HG03521 (cell line): ENCODE results near the gene CNPY1.

Experiments used
- ATAC-seq: cut with Tn5 transposase; IDR thresholded peaks from one replicate; pipeline ENCODE4 v1.9.1; 2021; ENCODE audit warnings: mild to moderate bottlenecking, moderate library complexity; ENCODE audit not compliant: unreplicated experiment

CNPY1 gene

DNA sequence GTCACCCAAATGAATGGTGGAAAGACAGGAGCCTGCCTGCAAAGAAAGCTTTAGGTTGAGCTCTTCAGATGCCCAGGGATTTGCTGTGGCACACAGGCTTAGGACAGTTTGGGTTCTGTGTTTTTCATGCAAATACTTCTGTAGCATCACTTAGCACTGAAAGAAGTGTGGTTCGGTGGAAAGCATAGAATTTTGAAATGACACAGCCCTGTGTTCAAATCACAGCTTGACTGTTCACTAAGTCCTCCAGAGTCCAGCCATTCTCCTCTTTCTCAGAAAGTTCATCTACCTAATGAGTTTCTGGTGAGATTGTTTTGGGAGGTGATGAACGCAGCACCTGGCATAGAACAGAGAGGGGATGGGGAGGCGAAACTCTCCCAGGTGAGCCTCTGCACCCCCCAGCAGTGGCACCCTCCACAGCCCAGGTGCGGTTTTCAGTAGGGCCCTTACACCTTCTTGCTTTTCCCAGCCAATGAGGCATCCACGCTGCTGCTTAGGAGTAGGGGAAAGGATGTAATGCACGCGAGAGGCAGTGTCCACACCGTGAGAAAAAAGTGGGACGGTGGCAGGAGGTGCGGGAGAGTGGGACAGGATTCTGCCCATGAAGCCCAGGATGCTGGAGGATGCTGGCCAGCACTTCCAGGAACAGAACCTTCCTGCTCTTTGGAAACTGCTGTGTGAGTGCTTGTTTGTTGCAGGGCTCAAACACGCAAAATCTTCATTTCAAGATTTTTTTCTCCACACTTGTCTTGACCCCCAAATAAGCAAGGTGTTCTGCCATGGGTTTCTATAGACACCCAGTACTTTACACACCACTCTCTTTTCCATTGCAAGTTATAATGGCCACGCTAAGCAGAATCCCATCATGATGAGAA is 76.8 kb downstream of the CNPY1 start:
- ATAC-seq = no peak

DNA sequence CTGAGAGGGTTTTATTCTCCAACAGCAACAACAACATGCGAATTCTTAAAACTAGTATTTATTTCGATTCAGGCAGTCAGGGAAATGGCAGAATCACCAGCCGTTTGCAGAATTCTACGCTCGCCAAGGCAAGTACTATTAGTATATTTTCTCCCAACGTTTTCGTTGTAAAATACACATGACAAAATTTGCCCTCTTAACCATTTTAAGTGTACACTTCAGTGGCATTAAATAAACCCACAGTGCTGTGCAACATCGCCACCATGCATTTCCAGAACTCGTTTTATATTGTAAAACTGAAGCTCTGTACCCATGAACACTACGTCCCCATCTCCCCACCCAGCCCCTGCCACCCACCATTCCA is 77.6 kb downstream of the CNPY1 start:
- ATAC-seq = no peak

DNA sequence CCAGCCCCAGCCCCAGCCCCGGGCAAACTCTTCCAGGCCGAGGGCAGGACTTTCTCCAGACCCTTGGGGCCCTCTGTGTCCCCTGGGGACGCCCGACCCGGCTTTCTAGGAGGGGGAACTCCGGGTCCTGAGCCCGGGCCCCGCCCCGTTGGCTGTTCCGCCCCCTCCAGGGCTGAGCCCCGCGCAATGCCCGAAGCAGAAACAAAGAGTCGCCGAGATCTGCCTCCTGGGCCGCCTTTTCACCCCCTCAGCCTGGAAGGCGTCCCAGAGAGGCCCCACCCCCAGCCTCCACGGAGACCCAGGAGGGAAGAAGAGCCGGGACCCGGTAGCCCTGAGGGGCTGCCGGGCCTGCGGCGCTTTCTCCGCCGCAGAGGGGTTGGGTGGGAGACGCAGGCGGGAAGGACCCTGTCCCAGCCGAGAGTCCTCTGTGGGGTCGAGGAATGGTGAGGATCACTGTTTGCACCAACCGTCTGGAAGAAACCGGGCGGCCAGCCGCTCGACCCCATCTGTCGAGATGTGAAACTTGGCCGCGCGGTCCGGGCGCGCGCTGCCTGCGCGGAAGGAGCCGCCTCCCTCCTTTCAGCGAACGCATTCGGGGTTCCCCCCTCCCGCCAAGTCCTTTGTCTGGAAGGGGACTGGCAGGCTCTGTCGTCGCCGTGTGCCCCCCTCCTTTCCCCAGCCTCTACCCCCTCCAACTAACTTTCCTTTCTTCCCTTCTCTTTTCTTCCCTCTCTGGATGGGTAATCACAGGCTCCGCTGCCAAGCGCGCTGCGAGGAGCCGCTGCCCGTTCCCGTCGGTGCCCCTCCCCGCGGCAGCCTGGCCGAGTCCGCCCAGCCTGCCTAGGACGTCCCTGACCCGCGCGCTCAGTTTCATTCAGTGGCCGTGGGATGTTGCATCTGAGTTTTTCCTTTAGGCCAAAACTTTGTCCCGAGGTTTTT is 78.2 kb downstream of the CNPY1 start:
- no peak for ATAC-seq

DNA sequence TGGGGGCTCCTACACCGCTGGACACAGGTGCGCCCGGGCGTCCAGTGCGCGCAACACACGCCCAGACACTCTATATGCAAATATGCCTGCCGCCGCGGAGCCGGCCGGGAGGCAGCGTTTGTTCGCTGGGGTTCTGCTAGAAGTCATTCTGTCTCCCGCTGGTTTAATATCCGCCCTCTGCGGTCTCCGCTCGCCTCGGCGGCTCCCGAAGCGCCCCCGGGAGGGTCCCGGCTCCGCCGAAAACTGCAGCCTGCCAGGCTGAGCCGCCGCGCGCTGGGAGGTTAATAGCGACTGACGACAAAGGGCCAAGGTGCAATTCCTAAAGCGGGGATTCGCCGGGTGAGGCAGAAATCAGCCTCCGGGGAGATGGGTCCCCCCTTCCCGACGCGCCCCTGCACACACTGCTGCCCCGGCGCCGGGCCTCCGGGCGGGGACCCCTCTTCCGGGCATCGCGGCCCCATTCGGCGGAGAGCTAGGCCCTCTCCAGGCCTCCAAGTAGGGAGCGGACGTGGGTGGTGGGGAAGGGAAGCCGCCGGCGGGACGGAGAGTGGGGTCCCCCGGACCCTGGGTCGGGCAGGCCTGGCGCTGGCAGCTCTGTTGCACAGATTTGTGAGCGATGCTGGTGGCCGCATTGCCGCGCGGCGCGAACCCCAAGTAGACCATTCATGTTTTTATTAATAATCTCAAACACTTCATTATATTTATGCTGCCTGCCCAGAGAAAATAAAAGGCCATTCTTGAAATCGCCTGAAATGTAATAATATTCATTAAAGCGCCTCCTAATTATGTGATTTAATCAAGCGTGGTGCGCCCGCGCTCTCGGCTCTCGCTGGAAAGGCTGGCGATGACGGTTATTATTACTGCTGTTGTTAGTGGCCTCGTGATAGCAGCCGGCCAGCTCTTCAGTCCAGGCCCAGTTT is 79.3 kb downstream of the CNPY1 start:
- ATAC-seq = peak; percentile 55

DNA sequence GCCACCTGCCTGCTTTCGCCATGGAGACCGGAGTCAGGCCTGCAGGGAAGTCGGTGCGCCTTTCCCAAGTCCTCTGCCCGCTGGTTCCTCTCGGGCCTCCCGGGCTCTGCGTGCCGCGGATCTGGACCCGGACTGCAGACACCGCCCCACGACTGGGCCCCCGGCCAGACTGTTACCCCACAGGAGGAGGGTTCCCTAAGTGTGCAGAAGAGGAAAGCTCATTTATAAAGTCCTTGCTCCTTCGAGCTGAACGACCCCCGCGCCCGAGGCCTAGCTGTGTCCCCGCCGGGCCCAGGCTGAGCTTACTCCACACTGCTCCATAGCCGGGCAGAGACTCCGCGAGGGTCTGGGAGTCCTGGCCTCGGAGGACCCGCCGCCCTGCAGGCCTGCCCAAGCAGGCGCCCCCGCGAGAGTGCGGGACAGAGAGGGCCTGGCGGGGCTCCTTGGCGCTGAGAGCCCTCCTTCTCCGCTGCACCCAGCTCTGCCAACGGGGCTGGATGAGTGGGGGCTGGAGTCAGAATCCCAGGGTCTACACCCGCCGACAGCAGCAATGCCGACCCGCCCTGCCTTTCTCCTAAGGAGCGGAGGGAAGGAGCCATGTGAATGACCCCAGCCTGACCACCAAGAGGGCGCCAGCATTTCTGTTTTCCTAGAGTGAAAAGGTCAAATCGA is 80.1 kb downstream of the CNPY1 start:
- no peak for ATAC-seq

DNA sequence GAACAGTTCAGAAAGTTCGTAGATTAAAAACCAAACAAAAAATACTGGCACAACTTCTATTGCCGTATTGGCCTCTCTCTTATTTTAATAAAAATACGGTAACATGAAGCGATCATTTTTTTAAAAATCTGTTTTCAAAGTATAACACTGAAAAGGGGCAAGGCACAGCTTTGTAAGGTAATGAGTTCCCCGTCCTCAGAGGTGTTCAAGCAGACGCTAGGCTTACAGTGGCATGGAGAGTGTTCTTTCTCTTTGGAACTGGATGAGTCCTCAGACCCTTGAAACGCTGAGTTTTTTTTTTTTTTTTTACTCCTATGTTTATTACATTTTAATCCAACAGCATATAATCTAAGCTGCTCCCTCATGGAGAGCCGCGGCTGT is 80.6 kb downstream of the CNPY1 start:
- ATAC-seq = no peak

DNA sequence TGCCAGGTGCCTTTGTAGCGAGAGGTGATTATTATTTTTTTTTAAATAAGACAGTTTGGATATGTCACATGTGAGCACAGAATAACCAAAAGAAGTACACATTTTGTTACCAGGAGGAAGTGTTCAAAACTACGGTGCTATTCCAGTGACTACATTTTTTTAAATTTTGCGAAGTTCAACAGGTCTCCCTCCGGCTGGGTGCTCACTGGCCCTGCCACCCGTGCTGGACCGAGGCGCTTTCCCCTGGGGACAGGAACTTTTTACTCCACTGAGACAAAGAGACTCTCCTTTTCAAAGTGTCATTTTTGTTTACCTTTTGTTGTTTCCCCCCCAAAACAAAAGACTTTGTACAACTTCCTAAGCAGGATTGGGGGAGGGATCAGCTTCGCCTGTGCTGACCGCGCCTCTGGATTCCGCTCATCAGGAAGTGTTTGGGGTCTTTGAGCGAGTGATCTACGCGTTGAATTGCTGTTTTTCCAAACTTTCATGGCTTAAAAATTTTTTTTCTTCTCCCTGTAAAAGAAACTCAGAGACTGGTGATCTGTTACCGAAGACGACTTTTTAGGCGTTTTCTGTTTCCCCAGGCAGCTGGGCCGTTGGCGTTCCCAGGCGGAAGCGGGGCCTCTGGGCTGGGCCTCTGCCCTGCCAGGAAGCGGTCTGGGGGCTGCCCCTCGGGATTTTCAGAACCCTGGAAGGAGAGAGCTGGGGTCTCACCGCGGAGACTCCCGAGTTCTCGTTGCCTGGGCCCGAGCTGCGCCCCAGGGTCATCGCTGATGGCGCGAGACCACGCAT is 81.2 kb downstream of the CNPY1 start:
- ATAC-seq = no peak

DNA sequence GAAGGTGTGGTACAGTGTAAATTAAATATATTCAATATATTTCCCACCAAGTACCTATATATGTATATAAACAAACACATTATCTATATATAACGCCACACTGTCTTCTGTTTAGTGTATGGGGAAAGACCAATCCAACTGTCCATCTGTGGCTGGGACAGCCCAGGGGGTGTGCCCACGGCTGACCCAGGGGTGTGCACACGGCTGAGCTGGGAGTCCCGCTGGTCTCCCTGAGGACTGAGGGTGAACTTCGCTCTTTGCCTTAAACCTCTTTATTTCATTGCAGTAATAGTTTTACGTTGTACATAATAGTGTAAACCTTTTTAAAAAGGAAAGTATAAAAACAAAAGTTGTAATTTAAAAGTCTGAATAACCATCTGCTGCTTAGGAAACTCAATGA is 82.2 kb downstream of the CNPY1 start:
- ATAC-seq = no peak

DNA sequence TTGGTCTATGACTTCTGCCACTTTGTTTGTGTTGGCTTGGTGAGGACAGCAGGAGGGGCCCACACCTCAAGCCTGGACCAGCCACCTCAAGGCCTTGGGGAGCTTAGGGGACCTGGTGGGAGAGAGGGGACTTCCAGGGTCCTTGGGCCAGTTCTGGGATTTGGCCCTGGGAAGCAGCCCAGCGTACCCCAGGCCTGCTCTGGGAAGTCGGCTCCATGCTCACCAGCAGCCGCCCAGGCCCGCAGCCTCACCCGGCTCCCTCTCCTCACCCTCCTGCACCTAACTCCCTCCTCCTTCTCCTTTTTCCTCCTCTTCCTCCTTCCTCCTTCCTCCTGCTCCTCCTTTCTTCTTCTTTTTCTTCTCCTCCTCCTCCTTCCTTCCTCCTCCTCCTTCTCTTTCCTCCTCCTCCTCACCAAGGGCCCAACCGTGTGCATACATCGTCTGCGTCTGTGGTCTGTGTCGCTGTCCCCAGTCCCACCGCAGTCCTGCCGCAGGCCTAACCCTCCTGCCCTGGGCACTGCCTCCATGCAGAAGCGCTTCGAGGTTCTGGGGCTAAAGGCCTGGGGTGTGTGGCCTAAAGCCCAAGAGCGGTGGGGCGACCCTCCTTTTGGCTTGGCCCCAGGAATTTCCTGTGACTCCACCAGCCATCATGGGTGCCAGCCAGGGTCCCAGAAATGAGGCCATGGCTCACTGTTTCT is 83.1 kb downstream of the CNPY1 start:
- ATAC-seq = no peak

DNA sequence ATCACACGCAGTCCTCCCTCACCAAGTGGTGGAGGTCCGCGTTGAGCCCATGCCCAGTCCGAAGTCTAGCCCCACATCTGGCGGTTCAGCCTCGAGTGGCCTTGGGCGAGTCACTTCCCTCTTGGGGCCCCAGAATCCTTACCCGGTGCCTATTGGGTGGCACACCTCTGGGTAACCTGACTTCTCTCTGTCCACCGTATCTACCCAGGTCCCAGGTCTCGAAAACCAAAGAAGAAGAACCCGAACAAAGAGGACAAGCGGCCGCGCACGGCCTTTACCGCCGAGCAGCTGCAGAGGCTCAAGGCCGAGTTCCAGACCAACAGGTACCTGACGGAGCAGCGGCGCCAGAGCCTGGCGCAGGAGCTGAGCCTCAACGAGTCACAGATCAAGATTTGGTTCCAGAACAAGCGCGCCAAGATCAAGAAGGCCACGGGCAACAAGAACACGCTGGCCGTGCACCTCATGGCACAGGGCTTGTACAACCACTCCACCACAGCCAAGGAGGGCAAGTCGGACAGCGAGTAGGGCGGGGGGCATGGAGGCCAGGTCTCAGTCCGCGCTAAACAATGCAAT is 84.1 kb downstream of the CNPY1 start:
- no peak for ATAC-seq

DNA sequence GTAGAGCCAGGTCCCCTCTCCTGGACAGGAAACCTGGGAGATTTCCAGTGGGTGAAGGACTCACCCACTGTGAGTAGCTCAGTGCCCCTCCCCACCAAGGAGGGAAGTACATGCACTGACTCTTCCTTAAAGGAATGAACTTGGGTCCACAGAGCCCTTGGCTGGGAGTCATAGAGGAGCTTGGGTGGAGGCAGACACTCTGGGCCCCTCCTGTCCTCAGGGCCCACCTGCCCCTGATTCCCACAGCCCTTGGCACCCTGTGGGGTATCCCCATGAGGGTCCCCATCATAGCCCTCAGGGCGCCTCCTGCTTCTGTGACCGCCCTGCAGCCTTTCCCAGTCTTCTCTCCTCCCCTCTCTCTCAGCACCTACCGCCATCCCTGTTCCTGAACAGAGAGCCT is 84.7 kb downstream of the CNPY1 start:
- no peak for ATAC-seq

DNA sequence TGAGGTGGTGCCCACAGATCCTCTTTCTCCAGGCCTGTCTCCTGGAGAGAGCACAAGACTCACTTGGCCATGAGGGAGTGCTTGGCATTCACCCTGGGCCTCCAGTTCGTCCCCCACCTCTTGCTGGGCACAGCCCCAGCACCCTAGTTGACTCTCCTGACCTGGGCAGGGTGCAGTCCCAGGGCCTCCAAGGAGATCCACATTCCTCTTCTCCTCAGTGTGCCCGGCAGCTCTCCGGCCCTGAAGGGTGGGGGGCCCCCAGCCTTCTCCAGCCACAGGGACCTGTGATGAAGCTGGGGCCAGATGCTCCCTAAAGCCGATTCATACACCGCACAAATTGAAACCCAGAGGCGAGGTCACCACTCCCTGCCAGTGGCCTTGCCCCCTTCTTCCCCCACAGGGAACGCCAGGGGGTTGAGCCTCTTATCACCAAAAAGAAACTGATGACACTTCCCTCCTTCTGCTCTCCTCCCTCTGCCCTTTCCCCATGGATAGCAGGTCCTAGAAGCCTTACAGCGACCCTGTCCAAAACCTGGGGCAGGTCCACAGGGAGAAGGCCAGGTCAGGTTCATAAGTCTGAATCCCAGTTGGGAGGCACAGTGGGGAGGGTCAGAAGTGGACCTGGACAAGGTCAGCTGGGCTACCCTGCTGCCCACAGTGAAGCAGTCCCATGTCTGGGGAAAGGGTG is 85.3 kb downstream of the CNPY1 start:
- no peak for ATAC-seq

DNA sequence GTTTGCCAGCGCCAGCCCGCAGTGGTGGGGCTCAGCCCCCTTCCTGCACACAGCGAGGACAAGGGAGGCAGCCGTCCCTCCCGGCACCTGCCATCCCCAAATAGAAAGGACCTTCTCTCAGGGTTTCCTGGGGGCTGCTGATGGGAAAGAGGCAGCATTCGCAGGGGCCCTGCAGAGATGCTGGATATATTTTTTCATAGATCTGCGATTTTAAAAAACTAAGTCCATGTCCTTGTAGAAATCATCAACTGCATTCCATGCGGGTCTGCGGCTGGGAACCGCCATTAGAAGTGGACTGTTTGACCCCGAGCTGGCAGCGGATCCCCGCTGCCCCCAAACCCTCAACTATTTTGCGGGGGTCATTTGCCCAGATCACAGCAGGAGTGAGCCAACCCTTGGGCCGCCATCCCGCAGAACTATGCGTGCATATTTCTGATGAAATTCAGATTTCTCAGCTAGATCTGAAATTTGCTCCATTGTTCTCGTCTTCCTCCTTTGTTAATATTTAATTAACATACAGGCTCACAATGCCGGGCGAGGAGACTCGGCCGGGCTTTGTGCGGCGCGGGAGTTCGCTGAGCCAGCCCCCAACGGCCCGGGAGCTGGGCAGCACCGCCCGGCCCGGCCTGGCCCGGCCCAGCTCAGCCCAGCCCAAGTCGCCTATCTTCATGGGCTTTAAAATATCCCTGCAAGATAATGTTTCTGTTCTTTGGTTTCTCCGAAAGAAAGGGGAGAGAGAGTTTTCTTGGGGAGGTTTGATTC is 86.5 kb downstream of the CNPY1 start:
- no peak for ATAC-seq

DNA sequence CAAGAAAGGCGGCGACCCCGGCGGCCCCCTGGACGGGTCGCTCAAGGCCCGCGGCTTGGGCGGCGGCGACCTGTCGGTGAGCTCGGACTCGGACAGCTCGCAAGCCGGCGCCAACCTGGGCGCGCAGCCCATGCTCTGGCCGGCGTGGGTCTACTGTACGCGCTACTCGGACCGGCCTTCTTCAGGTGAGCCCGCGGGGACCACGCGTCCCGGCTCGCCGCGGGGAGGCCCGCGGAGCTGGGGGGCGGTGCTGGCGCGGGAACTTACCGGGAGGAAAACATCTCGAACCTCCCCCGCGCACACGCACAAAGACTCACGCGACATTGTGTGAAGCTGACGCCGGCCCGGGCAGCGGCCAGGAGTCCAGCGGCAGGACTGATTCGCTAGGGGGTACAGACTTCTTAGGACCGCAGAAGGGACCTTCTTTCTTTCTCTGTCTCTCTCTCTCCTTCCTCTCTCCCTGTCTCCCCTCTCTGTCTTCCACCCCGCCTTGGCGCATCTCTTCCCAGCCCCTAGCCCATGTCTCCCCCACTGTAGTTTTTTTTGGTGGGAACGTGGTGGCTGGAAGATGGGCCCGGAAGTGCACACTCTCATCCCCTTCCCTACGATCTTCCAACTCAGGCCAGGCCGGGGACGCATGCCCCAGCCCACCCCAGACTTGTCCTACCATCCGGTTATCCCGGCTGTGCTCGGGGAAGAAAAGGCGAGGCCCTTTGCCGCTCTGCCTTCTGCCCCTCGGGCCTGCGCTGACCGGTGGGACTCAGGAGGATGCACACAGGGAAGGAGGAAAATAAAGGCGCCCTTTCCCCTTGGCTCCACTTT is 87.3 kb downstream of the CNPY1 start:
- no peak for ATAC-seq

DNA sequence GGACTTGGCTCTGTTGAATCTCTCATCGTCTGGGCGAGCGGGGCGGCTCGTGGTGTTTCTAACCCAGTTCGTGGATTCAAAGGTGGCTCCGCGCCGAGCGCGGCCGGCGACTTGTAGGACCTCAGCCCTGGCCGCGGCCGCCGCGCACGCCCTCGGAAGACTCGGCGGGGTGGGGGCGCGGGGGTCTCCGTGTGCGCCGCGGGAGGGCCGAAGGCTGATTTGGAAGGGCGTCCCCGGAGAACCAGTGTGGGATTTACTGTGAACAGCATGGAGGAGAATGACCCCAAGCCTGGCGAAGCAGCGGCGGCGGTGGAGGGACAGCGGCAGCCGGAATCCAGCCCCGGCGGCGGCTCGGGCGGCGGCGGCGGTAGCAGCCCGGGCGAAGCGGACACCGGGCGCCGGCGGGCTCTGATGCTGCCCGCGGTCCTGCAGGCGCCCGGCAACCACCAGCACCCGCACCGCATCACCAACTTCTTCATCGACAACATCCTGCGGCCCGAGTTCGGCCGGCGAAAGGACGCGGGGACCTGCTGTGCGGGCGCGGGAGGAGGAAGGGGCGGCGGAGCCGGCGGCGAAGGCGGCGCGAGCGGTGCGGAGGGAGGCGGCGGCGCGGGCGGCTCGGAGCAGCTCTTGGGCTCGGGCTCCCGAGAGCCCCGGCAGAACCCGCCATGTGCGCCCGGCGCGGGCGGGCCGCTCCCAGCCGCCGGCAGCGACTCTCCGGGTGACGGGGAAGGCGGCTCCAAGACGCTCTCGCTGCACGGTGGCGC is 88.1 kb downstream of the CNPY1 start, which contains the start of gene EN2:
EN2 (plus strand) TSS at position 19 of the 767 bp plus-strand sequence; CDS start at position 268, 249 bp downstream.
- no peak for ATAC-seq
